Renal cortex interstitium (tissue), 11 donors: ENCODE data around the gene UGGT1. TPM values are rescaled to one million over a fixed set of nuclear protein-coding genes. Genes with fewer than 3 reads are reported as not detected.
"Not testable (repeated sequence)": the region's sequence is repeated elsewhere in the genome, so short reads cannot be mapped to it uniquely, and the experiment has no call there.

ENCODE experiments used
- DNase-seq, 11 donors: peaks; one replicate each; pipeline ENCODE4 v3.0.0-alpha.2; 2013; ENCODE audit warnings: low read depth in 9 of 11, low spot score in 4 of 11; ENCODE audit errors: extremely low read depth in 1 of 11
- polyA plus RNA-seq, 3 donors: library from polyadenylated mRNA; unstranded; fragments of 120-200 nt; gene quantifications; one replicate each; pipeline ENCODE4 v1.2.1, GENCODE V29; 2013; ENCODE audit not compliant: insufficient read length in 3 of 3

UGGT1 gene
- polyA plus RNA-seq, 3 donors, result 33.5 to 44.9 (median 36.0) TPM

DNA sequence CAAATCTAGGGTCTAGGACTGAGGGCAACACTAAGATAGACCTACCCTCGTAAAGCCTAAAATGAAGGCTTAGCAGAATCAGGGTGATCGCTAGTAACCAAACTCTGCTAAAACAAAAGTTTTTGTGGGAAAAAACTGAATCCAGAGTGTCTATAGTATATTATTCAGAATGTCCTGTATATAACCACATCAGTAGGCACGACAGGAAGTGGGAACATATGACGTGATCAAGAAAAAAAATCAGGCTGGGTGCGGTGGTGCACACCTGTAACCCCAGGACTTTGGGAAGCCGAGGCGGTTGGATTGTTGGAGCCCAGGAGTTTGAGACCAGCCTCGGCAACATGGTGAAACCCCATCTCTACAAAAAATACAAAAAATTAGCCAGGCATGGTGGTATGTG, 106.1 kb downstream of the UGGT1 start:
- no peak for DNase-seq

DNA sequence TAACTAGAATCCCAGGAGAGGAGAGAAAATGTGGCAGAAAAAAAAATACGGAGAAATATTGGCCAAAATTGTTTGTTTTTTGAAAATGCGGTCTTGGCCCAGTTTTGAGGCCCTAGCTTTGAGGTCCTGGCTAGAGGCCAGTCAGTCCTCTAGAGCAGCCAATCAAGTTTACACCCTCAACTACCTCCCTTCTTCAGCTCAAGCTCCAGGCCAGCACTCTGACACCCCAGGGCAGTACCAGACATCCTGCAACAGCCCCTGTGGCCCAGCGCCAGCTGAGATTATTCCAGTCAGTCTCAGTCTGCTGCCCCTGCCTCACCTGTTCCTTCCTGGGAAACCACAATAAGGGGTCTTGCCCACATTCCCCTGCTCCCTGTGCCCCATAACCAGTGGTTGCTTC, 107.7 kb downstream of the UGGT1 start:
- peak in 1 of 11 donors; percentile 27 for DNase-seq

DNA sequence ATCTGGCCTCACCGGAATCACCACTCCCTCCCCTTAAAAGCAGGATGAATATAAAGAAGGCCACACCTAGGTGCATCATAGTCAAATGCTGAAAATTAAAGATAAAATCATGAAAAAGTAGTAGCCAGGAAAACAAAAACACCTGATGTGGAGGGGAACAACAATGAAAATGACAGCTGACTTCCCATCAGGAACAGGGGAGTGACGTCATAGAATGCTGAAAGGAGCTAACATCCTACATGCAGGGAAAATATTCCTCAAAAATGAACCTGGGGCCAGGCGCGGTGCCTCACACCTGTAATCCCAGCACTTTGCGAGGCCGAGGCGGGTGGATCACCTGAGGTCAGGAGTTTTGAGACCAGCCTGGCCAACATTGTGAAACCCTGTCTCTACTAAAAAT, 108.1 kb downstream of the UGGT1 start:
- DNase-seq, result no peak

DNA sequence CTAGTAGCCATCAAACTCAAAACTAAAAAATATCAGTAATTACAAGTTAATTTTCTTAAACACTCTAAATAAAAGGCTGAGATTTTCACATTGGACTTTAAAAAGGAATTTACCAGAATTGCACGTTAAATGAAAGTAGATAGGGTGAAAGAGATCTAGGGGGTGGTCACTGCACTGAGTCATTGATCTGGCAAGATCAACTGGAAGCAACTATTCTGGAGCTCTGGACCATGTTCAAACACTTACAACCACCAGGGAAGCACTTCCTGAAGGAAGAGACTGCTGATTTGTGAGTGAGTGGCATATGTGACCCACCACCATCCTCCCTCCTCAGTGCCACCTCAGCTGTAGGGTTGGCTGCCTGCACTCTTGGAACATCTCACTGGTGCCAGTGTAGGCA, 111.8 kb downstream of the UGGT1 start:
- no peak for DNase-seq

DNA sequence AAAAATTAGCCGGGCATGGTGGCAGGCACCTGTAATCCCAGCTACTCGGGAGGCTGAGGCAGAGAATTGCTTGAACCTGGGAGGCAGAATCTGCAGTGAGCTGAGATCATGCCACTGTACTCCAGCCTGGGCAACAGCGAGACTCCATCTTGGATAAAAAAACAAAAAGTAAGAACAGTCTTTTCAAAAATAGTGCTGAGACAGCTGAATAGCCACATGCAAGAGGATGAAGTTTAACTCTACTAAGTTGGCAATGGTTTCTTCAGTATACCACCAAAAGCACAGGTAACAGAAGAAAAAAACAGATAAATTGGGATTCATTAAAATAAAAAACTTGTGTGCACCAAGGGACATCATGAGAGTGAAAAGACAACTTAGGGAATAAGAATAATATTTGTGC, 115.2 kb downstream of the UGGT1 start:
- DNase-seq, result no peak

DNA sequence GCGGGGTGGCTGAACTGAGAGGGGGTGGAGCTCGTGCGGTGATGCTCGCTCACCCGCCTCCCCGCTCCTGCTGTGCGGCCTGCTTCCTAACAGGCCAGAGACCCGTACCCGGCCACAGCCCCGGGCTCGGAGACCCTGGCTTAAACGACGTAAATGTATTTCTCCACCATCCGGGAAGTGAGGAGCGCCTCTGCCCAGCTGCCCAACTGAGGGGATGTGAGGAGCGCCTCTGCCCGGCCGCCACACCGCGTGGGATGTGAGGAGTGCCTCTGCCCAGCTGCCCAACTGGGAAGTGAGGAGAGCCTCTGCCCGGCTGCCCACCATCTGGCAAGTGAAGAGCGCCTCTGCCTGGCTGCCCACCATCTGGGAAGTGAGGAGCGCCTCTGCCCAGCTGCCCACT, 117.0 kb downstream of the UGGT1 start:
- DNase-seq, result no peak

DNA sequence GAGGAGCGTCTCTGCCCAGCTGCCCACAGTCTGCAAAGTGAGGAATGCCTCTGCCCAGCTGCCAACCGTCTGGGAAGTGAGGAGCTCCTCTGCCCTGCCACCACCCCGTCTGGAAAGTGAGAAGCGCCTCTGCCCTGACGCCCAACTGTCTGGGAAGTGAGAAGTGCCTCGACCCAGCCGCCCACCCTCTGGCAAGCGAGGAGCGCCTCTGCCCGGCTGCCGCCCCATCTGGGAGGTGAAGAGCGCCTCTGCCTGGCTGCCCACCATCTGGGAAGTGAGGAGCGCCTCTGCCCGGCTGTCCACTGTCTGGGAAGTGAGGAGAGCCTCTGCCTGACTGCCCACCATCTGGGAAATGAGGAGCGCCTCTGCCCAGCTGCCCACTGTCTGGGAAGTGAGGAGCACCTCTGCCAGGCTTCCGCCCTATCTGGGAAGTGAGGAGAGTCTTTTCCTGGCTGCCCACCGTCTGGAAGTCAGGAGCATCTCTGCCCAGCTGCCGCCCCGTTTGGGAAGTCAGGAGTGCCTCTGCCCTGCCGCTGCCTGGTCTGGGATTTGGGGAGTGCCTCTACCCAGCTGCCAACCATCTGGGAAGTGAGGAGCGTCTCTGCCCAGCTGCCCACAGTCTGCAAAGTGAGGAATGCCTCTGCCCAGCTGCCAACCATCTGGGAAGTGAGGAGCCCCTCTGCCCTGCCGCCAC, 117.8 kb downstream of the UGGT1 start:
- not testable (repeated sequence) for DNase-seq

DNA sequence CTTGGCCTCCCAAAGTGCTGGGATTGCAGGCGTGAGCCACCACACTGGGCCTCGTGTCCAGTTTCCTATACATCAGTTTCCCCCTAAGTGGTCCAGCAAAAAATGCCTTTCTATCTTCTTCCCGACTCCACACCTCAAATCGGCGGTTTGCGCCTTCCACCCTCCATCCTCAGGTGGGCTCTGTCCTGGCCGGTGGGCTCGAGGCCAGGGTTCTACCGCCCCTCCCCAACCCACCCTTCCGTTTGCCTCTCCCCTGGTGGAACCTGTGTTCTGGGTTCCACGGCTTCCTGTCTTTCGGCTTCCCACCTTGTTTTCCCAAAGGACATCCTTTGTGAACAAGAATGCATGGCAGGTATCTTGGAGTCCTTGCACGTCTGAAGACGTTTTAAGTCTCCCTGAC, 123.3 kb downstream of the UGGT1 start:
- no peak for DNase-seq

DNA sequence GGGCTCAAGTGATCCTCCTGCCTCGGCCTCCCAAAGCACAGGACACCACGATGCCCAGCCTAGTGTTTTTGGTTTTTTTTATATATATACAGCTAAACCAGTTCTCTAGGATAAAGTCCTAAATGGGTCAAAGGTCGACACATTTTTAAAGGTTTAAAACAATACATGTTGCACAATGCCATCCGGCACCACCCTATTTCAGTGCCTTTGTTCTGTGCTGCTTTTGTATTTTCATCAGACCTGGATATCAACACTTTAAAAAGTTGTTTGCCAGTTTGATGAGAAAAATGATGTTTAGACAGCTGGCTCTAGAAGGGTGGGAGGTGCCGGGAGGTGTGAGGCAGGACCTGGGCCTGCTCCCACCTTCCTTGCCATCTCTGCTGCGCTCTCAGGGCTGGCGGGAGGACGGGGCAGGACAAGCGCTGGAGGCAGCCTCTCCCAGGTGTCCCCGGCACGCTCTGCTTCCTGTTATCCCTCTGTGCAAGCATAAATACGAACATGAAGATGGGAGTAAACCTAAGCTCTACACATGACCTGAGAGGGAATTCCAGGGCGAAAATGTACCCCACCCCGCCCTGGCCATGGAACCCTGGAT, 124.0 kb downstream of the UGGT1 start:
- DNase-seq, result no peak

DNA sequence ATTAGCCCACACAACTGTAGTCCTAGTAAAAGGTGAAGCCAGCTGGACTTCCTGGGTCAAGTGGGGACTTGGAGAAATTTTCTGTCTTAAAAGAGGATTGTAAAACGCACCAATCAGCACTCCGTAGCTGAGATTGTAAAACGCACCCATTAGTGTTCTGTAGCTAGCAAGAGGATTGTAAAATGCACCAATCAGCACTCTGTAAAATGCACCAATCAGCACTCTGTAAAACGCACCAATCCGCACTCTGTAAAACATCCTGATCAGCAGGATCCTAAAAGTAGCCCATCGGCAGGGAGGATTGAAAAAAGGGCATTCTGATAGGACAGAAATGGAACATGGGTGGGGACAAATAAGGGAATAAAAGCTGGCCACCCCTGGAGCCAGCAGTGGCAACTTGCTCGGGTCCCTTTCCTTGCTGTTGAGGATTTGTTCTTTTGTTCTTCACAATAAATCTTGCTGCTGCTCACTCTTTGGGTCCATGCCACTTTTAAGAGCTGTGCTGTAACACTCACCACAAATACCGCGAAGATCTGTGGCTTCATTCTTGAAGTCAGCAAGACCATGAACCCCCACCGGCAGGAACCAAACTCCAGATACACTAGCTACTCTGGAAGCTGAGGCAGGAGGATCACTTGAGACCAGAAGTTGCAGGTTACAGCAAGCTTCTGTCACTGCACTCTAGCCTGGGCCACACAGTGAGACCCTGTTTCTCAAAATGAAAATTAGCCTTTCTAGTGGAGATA, 125.1 kb downstream of the UGGT1 start:
- DNase-seq, result no peak

DNA sequence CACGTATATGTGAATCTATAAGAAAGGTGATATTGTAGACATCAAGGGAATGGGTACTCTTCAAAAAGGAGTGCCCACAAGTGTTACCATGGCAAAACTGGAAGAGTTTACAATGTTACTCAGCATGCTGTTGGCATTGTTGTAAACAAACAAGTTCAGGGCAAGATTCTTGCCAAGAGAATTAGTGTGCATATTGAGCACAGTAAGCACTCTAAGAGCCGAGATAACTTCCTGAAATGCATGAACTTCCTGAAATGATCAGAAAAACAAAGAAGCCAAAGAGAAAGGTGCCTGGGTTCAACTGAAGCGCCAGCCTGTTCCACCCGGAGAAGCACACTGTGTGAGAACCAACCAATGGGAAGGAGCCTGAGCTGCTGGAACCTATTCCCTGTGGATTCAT, 126.7 kb downstream of the UGGT1 start:
- no peak for DNase-seq

DNA sequence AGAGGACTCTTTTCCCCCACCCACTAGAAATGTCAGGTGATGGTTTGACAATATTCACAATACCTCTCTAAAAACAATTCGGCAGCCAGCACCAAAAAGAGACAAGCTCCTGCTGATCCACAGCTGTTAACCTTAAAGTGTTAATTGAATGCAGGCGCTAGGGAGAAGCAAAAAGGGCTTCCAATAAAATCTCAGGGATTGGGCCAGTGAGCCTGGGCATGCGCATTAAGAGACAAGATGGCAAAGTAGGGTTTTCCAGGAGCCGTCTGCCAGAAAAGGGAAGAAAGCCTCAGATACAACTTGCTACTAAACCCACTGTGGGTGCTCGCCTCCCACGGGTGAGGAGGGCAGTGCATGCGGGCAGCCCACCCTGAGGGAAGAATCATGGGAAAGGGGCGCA, 128.9 kb downstream of the UGGT1 start:
- DNase-seq, result no peak

DNA sequence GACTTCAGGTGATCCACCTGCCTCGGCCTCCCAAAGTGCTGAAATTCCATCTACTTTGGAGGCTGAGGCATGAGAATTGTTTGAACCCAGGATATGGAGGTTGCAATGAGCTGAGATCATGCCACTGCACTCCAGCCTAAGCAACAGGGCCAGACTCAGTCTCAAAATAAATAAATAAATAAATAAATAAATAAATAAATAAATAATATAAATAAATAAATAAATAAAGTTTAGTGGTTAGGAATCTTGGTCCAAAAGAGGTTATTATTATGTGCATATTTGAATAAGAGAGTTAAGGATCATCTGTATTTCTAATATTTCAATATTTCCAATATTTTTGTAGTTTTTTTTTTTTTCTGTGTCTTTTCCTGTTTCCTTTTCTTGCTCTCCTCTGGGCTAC, 136.9 kb downstream of the UGGT1 start:
- DNase-seq, result no peak

DNA sequence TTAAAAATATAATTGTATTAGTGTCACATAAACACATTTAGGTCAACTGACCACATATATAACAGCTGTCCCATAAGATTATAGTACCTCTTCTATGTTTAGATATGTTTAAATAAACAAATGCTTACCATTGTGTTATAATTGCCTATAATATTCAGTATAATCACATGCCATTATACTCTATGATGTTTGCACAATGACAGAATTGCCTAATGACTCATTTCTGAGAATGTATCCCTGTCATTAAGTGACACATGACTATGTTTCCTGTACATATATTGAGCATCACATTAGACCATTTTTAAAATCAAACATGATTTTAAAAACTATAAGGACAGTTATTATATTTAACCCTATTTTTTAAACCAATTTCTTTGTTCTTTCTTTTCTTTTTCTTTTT, 137.9 kb downstream of the UGGT1 start:
- DNase-seq, result no peak

DNA sequence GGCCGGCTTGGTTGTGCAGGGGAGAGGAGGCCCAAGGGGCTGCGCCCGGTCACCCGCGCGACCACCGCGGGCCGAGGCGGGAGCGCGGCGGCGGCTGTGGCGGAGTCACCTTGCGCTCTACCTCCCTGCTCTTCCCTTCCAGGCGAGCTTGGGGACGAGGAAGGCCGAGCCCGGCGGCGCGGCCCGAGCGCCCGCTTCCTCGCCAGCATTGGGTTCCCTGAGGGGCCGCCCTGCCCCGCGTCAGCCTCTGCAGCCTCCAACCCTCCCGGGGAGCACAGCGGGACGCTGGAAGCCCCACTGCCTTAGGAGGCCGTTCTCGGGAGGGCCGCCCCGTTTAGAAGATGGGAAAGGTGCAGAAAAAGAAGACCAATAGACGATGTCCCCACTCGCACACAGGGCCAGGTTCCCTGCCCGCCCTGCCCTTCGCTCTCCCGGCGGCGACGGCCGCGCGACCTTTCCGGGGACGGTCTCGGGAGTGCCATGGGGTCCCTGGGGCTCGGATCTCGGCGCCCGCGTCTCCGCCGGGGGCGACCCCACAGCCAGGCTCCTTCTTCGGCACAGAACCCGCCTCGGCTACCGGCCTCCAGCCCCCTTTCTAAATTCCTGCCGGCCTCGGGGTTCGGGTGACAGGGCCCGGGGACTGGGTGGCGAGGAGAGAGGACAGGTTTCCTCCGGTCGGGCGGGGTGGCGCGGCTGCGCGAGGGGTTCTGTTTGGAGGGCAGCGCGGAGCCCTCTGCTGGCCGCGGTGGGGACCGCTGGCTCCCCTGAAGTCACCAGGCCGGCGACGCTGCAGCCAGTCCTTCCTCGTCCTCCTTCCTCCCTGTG, 142.2 kb downstream of the UGGT1 start:
- DNase-seq, result peak; percentile 42 to 78 (median 70)

DNA sequence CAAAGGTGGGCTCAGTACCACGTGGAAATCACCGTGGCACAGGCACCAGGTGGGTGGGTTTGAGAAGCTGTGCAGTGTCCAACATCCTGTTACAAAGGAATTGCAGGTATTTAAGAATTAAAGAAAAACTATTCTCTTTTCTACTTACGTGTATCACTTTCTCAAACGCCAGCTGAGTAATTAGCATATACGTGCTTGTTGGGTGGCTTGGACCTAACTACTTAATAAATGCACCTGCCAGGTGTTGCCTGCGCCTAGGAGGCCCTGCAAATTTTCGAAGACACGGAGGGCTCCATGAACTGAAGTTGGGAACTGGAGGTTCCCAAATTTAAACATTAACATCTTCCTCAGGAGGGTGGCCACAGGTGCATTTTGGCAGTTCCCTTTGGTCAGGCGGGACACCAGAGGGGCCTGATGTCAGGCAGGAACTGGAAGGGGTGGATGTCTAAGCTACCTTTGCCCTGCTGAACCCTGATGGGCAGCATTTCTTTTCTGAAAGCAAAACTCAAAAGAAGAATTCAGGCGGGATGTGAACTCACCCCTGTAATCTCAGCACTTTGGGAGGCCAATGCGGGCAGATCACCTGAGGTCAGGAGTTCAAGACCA, 142.9 kb downstream of the UGGT1 start:
- no peak for DNase-seq

DNA sequence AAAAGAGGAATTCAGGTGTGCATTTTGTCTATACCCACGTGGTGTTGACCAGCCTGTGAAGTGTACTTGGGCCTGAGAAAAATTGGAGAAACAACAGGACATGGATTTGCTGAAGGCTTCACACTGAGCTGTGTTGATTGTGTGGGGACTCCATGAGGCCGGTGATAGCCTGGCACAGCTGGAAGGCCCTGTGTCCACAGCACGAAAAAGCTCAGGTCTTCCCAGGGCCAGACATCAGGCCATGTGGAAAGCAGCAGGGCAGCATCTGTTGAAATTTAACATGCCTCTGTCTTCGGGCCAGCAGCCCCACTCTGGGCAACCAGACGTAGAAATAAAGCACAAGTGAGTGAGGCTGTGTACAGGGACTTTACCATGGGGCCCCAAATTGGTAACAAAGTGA, 143.6 kb downstream of the UGGT1 start:
- DNase-seq, result no peak

DNA sequence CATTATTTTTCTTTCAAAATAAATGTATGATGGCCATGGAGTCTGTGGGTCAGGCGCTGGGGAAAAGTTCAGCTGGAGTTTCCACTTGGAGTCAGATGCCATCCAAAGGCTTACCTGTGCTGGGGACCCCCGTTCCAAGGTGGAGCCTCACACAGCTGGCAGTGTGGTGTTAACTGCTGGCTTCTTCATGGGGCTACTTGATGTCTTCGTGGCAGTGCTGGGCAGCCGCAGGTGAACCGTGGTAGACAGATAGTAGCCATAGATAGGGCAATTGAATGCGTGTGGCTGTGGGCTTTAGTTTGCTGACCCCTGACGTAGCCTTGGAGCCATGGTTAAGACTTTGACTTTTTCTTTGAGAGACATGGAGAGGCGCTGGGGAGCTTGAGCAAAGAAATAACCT, 144.6 kb downstream of the UGGT1 start:
- no peak for DNase-seq

DNA sequence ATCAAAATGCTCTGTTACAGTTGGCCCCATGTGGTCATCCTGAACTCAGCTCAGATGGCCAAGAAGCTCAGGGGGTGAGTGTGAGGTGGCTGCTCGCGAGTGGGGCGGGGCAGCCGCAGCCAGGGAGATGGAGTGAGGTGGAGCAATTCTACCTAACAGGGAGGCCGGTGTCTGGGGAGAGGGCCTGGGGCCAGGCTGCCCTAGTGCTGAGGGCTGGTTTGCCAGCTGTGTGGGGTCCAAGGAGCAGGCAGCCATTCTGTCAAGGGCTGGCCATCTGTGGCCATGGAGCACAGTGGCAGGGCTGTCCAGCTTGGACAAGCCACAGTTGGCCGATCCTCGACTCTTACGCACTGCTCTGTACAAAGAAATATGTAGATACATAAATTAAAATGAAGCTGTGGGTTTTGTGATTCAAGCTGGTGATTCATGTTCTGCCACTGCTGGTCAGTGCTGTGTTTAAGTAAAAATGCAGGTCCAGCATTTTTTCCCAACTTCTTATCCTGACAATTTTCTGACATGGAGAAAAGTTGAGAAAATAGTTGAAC, 145.6 kb downstream of the UGGT1 start:
- no peak for DNase-seq
